ENCODE results near the gene HGD. TPM values are rescaled to one million over a fixed set of nuclear protein-coding genes. Genes with fewer than 3 reads are reported as not detected.
"Not testable (repeated sequence)": the region's sequence is repeated elsewhere in the genome, so short reads cannot be mapped to it uniquely, and the experiment has no call there.

The HGD gene
- total and polyA plus RNA-seq, 2 donors (not counting 1 experiment from before 2014, with no cell fraction given): under 0.01 TPM; not detected in 1

DNA sequence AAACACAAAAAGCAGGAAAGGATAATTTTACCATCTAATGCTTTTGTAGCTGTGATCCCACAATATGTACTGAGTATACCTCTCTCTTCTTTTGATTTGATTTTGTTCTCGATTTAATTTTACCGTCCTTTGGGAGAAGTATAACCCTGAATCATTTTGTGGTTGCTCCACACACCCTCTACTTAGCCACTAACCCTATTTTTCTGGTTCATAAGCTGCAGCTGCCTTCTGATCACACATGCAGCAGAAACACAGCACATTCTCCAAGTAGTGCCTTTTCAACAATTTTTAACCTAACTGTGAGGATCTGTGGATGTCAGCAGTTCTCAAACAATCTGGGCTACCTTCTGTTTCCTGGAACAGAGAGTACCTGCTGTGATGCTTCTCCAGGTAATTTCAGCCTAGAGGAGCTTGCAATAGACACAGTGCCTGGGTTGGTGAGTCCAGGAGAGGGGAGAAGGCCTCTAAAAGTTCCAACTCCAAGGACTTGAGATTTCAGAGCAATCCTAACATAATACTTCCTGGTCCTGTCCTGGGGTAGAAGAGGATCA is 40.3 kb downstream of the HGD start:
- TF ChIP-seq, protein P1, sequence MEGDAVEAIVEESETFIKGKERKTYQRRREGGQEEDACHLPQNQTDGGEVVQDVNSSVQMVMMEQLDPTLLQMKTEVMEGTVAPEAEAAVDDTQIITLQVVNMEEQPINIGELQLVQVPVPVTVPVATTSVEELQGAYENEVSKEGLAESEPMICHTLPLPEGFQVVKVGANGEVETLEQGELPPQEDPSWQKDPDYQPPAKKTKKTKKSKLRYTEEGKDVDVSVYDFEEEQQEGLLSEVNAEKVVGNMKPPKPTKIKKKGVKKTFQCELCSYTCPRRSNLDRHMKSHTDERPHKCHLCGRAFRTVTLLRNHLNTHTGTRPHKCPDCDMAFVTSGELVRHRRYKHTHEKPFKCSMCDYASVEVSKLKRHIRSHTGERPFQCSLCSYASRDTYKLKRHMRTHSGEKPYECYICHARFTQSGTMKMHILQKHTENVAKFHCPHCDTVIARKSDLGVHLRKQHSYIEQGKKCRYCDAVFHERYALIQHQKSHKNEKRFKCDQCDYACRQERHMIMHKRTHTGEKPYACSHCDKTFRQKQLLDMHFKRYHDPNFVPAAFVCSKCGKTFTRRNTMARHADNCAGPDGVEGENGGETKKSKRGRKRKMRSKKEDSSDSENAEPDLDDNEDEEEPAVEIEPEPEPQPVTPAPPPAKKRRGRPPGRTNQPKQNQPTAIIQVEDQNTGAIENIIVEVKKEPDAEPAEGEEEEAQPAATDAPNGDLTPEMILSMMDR (conservative IDR thresholded peaks at IDR 0.05 in 1 of 2, IDR thresholded peaks at IDR 0.05 in 1 of 2; ENCODE audit: low read depth in 1 of 2, low read length in 2 of 2): no peak
- no peak for TF ChIP-seq EZH2 (IDR thresholded peaks at IDR 0.05; ENCODE audit: low read length, missing control alignments)
- Histone ChIP-seq H3K4me2 (ENCODE audit: extremely low read depth, insufficient read depth, low read length) (no peak overlapping the region), H3K36me3 (ENCODE audit: control insufficient read depth, insufficient read depth, low read length) (no peaks in the 10 kb centered on the region), H3K27ac (ENCODE audit: insufficient read depth, low read length) (no peak overlapping the region), H3K79me2 (ENCODE audit: control insufficient read depth, insufficient read depth, low read length) (no peaks in the 10 kb centered on the region), H3K9me3 (ENCODE audit: control insufficient read depth, insufficient read depth, low read depth, low read length) (no peaks in the 10 kb centered on the region), H3K4me1 (ENCODE audit: control insufficient read depth, extremely low read depth, insufficient read depth, low read length) (no peaks in the 10 kb centered on the region), H3K27me3 (ENCODE audit: control insufficient read depth, insufficient read depth, low read length) (no peaks in the 10 kb centered on the region), H3K9ac (ENCODE audit: insufficient read depth, low read length) (no peak overlapping the region), H3K4me3 (replicated peaks in 1 of 4; ENCODE audit: control extremely low read depth in 1 of 4, insufficient read depth in 1 of 4, low read depth in 3 of 4, low read length in 4 of 4) (no peak overlapping the region), H4K20me1 (ENCODE audit: control insufficient read depth, extremely low read depth, insufficient read depth, low read length) (no peaks in the 10 kb centered on the region), H2AFZ (ENCODE audit: low read length) (no peak overlapping the region)
- no peak for DNase-seq (ENCODE audit: low read depth in 2 of 2)

DNA sequence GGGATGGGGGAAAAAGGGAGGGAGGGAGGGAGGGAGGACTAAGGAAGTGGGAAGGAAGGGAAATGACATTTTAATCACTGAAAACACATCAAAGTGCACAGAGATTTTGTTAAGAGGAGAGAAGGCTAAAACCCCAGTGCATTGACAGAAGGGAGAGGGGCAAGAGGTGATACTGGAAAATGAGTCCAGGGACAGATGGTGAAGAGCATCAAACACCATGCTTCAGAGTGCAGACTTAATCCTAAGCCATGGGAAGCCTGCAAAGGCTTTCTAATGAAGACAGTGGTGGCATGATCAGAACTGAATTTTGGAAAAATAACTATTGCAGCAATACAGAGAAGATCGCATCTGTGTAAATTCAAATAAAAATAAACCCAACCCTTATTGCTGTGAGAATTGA is 41.8 kb downstream of the HGD start:
- Histone ChIP-seq H3K27me3 (ENCODE audit: control insufficient read depth, insufficient read depth, low read length) (no peaks in the 10 kb centered on the region), H3K4me1 (ENCODE audit: control insufficient read depth, extremely low read depth, insufficient read depth, low read length) (no peaks in the 10 kb centered on the region), H3K79me2 (ENCODE audit: control insufficient read depth, insufficient read depth, low read length) (no peaks in the 10 kb centered on the region), H3K4me2 (ENCODE audit: extremely low read depth, insufficient read depth, low read length) (no peak overlapping the region), H3K9ac (ENCODE audit: insufficient read depth, low read length) (no peak overlapping the region), H3K4me3 (replicated peaks in 1 of 4; ENCODE audit: control extremely low read depth in 1 of 4, insufficient read depth in 1 of 4, low read depth in 3 of 4, low read length in 4 of 4) (no peak overlapping the region), H3K9me3 (ENCODE audit: control insufficient read depth, insufficient read depth, low read depth, low read length) (no peaks in the 10 kb centered on the region), H4K20me1 (ENCODE audit: control insufficient read depth, extremely low read depth, insufficient read depth, low read length) (no peaks in the 10 kb centered on the region), H3K27ac (ENCODE audit: insufficient read depth, low read length) (no peak overlapping the region), H2AFZ (ENCODE audit: low read length) (no peak overlapping the region), H3K36me3 (ENCODE audit: control insufficient read depth, insufficient read depth, low read length) (no peaks in the 10 kb centered on the region)
- no peak for DNase-seq (ENCODE audit: low read depth in 2 of 2)
- no peak for TF ChIP-seq EZH2 (IDR thresholded peaks at IDR 0.05; ENCODE audit: low read length, missing control alignments)
- TF ChIP-seq, protein P1 (conservative IDR thresholded peaks at IDR 0.05 in 1 of 2, IDR thresholded peaks at IDR 0.05 in 1 of 2; ENCODE audit: low read depth in 1 of 2, low read length in 2 of 2): no peak

DNA sequence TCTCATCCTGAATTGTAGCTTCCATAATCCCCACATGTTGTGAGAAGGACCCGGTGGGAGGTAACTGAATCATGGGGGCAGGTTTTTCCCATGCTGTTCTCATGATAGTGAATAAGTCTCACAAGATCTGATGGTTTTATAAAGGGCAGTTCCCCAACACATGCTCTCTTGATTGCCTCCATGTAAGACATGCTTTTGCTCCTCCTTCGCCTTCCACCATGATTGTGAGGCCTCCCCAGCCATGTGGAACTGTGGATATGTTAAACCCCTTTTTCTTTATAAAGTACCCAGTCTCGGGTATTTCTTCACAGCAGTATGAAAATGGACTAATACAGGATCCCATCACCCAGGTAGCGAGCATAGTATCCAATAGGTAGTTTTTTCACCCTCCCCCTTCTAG is 43.2 kb downstream of the HGD start:
- H3K27me3 ChIP-seq (ENCODE audit: control insufficient read depth, insufficient read depth, low read length); H4K20me1 ChIP-seq (ENCODE audit: control insufficient read depth, extremely low read depth, insufficient read depth, low read length); H3K79me2 ChIP-seq (ENCODE audit: control insufficient read depth, insufficient read depth, low read length); H3K4me3 ChIP-seq (replicated peaks in 1 of 4; ENCODE audit: control extremely low read depth in 1 of 4, insufficient read depth in 1 of 4, low read depth in 3 of 4, low read length in 4 of 4); H3K9me3 ChIP-seq (ENCODE audit: control insufficient read depth, insufficient read depth, low read depth, low read length); H3K4me2 ChIP-seq (ENCODE audit: extremely low read depth, insufficient read depth, low read length); H3K9ac ChIP-seq (ENCODE audit: insufficient read depth, low read length); H3K27ac ChIP-seq (ENCODE audit: insufficient read depth, low read length); H3K4me1 ChIP-seq (ENCODE audit: control insufficient read depth, extremely low read depth, insufficient read depth, low read length); H2AFZ ChIP-seq (ENCODE audit: low read length); DNase-seq (ENCODE audit: low read depth in 2 of 2); H3K36me3 ChIP-seq (ENCODE audit: control insufficient read depth, insufficient read depth, low read length): not testable (repeated sequence)

All from fibroblast of lung (primary cell).